A673 (cell line): ENCODE results near the gene MRPL12.

ENCODE experiments used
- CTCF ChIP-seq: fragments of 300-800, 200-600 bp; sonication (generic); conservative IDR thresholded peaks from 2 replicates; pipeline ENCODE4 v1.5.1; 2017; ENCODE audit warnings: low read depth, mild to moderate bottlenecking, antibody characterized with exemption, low read length, moderate library complexity, mixed read lengths
- EZH2 ChIP-seq: fragments of 200-600 bp; sonication (generic); IDR thresholded peaks from 2 replicates; pipeline ENCODE4 v1.6.1; 2017; ENCODE audit warnings: borderline replicate concordance, low read depth, mild to moderate bottlenecking, mixed read lengths, antibody characterized with exemption, low read length; ENCODE audit not compliant: poor library complexity, severe bottlenecking

GRCh38 chr17:81666092-81666341 is 37.1 kb upstream of the MRPL12 start:
- TF ChIP-seq CTCF (no peak), EZH2 (no peak)
